Liver (tissue), 3 donors: ENCODE results near the gene DHRSX.

Experiments used
- ATF3 ChIP-seq: IDR thresholded peaks from 2 replicates; pipeline ENCODE4 v1.6.1; 2016; ENCODE audit warnings: antibody characterized with exemption
- HNF4G ChIP-seq: IDR thresholded peaks from 2 replicates; pipeline ENCODE4 v1.6.1; 2016; ENCODE audit warnings: antibody characterized with exemption
- RAD21 ChIP-seq, 2 donors: IDR thresholded peaks; 2 replicates each; pipeline ENCODE4 v1.6.1; 2016; ENCODE audit warnings: antibody characterized with exemption in 2 of 2, mild to moderate bottlenecking in 2 of 2
- REST ChIP-seq: IDR thresholded peaks from 2 replicates; pipeline ENCODE4 v1.6.1; 2016; ENCODE audit warnings: antibody characterized with exemption, mild to moderate bottlenecking
- TAF1 ChIP-seq: conservative IDR thresholded peaks from 2 replicates; pipeline ENCODE4 v1.6.1; 2016; ENCODE audit warnings: antibody characterized with exemption, mild to moderate bottlenecking
- YY1 ChIP-seq: IDR thresholded peaks from 2 replicates; pipeline ENCODE4 v1.6.1; 2016; ENCODE audit warnings: antibody characterized with exemption, mild to moderate bottlenecking
- TF ChIP-seq, protein P1 (sequence below): IDR thresholded peaks from 2 replicates; pipeline ENCODE4 v1.6.1; 2016; ENCODE audit warnings: antibody characterized with exemption
- TF ChIP-seq, protein P2 (sequence below): fragments of 150-350 bp; IDR thresholded peaks from 2 replicates; pipeline ENCODE4 v1.5.1; 2017; ENCODE audit warnings: improper control_type of control experiment, low read depth, low read length; ENCODE audit not compliant: missing input control
- TF ChIP-seq, protein P3 (sequence below): IDR thresholded peaks from 2 replicates; pipeline ENCODE4 v1.6.1; 2016; ENCODE audit warnings: antibody characterized with exemption
- donor health status: healthy.
- donor health status: healthy.

- TF ChIP-seq, protein P1, sequence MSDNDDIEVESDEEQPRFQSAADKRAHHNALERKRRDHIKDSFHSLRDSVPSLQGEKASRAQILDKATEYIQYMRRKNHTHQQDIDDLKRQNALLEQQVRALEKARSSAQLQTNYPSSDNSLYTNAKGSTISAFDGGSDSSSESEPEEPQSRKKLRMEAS = no peak
- no peak for TF ChIP-seq YY1
- TF ChIP-seq, protein P2, sequence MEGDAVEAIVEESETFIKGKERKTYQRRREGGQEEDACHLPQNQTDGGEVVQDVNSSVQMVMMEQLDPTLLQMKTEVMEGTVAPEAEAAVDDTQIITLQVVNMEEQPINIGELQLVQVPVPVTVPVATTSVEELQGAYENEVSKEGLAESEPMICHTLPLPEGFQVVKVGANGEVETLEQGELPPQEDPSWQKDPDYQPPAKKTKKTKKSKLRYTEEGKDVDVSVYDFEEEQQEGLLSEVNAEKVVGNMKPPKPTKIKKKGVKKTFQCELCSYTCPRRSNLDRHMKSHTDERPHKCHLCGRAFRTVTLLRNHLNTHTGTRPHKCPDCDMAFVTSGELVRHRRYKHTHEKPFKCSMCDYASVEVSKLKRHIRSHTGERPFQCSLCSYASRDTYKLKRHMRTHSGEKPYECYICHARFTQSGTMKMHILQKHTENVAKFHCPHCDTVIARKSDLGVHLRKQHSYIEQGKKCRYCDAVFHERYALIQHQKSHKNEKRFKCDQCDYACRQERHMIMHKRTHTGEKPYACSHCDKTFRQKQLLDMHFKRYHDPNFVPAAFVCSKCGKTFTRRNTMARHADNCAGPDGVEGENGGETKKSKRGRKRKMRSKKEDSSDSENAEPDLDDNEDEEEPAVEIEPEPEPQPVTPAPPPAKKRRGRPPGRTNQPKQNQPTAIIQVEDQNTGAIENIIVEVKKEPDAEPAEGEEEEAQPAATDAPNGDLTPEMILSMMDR = no peak
- TF ChIP-seq ATF3 = no peak
- TF ChIP-seq, protein P3, sequence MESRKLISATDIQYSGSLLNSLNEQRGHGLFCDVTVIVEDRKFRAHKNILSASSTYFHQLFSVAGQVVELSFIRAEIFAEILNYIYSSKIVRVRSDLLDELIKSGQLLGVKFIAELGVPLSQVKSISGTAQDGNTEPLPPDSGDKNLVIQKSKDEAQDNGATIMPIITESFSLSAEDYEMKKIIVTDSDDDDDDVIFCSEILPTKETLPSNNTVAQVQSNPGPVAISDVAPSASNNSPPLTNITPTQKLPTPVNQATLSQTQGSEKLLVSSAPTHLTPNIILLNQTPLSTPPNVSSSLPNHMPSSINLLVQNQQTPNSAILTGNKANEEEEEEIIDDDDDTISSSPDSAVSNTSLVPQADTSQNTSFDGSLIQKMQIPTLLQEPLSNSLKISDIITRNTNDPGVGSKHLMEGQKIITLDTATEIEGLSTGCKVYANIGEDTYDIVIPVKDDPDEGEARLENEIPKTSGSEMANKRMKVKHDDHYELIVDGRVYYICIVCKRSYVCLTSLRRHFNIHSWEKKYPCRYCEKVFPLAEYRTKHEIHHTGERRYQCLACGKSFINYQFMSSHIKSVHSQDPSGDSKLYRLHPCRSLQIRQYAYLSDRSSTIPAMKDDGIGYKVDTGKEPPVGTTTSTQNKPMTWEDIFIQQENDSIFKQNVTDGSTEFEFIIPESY = no peak
- TF ChIP-seq RAD21 (IDR thresholded peaks at IDR 0.05) = no peak
- no peak for TF ChIP-seq HNF4G
- TF ChIP-seq REST = no peak
- no peak for TF ChIP-seq TAF1
Observed at GRCh38 chrX:2228536-2228935, 272.2 kb downstream of the DHRSX start.
